GM12878 (cell line): Measurements from ENCODE around the gene ASB10. TPM values are rescaled to one million over a fixed set of nuclear protein-coding genes. Genes with fewer than 3 reads are reported as not detected.

ENCODE experiments used
- ATAC-seq: fragments of 200-7000 bp; cut with Tn5 transposase; 3 replicates; pipeline ENCODE4 v1.9.1; 2020; ENCODE audit warnings: mild to moderate bottlenecking, moderate library complexity
- BruUV-seq: library from RNA; stranded (reverse); fragments of 400-500 nt; replicated peaks from 2 replicates; lab custom pipeline; 2021; lab: Mats Ljungman, UMichigan
- CTCF ChIA-PET: fragments of 300-600 bp; sonication (Branson Sonifier 250); formaldehyde crosslinking; extraction: SDS; loops from one replicate; lab custom pipeline; 2021; ENCODE audit warnings: inconsistent platforms; lab: Yijun Ruan, JAX
- POLR2A ChIA-PET: fragments of 350-600 bp; formaldehyde crosslinking; extraction: SDS; loops from one replicate; lab custom pipeline; 2021; ENCODE audit warnings: inconsistent platforms; lab: Charles Lee
- RAD21 ChIA-PET: fragments of 300-600 bp; sonication (Branson Sonifier 250); formaldehyde crosslinking; loops from one replicate; lab custom pipeline; 2023; ENCODE audit warnings: antibody characterized with exemption; ENCODE audit not compliant: unreplicated experiment; lab: Charles Lee
- SMC1A ChIA-PET: fragments of 300-600 bp; sonication (Branson Sonifier 250); formaldehyde crosslinking; loops from one replicate; lab custom pipeline; 2023; ENCODE audit not compliant: unreplicated experiment, uncharacterized antibody; lab: Charles Lee
- DNase-seq: peaks from one replicate; pipeline ENCODE4 v3.0.0-alpha.2; 2011; ENCODE audit warnings: low read depth, low spot score
- FAIRE-seq: peaks from 3 replicates; lab custom pipeline; 2011; peaks lifted over from hg19 to GRCh38; lab: Jason Lieb, UNC
- H2AFZ ChIP-seq: 2 replicates; pipeline ENCODE4 v1.6.0; 2011; ENCODE audit warnings: low read depth, low read length, control low read depth; ENCODE audit not compliant: control insufficient read depth
- H3K27ac ChIP-seq: 2 replicates; pipeline ENCODE4 v1.5.1; 2011; ENCODE audit warnings: control low read depth; ENCODE audit not compliant: control insufficient read depth, insufficient read depth
- H3K27me3 ChIP-seq, 2 experiments: replicated peaks in 1 of 2; 2 replicates each; pipeline versions ENCODE4 v1.6.0 to v1.6.1; 2011; ENCODE audit warnings: low read length in 1 of 2; ENCODE audit not compliant: control insufficient read depth in 2 of 2, insufficient read depth in 2 of 2
- H3K36me3 ChIP-seq, 2 experiments: 2 replicates each; pipeline ENCODE4 v1.5.1; 2011; ENCODE audit warnings: low read length in 1 of 2; ENCODE audit not compliant: control insufficient read depth in 2 of 2, insufficient read depth in 2 of 2
- H3K4me1 ChIP-seq: 2 replicates; pipeline ENCODE4 v1.6.1; 2011; ENCODE audit warnings: mild to moderate bottlenecking, low read length, moderate library complexity, mixed read lengths; ENCODE audit not compliant: control insufficient read depth, insufficient read depth
- H3K4me2 ChIP-seq: 2 replicates; pipeline ENCODE4 v1.6.0; 2011; ENCODE audit warnings: control low read depth; ENCODE audit not compliant: control insufficient read depth, insufficient read depth
- H3K4me3 ChIP-seq: fragments of 200-600 bp; sonication (generic); 2 replicates; pipeline ENCODE4 v1.5.1; 2016
- H3K79me2 ChIP-seq: 2 replicates; pipeline ENCODE4 v1.6.0; 2011; ENCODE audit warnings: low read length; ENCODE audit not compliant: control insufficient read depth, insufficient read depth
- H3K9ac ChIP-seq: 2 replicates; pipeline ENCODE4 v1.8.0; 2011; ENCODE audit warnings: low read length, control low read depth, mixed read lengths; ENCODE audit not compliant: control insufficient read depth, insufficient read depth
- H3K9me3 ChIP-seq: replicated peaks from 3 replicates; pipeline ENCODE4 v1.5.1; 2011; ENCODE audit warnings: mild to moderate bottlenecking, low read length; ENCODE audit not compliant: control insufficient read depth, insufficient read depth
- H4K20me1 ChIP-seq: 2 replicates; pipeline ENCODE4 v1.6.0; 2011; ENCODE audit not compliant: control insufficient read depth, insufficient read depth
- CREB1 ChIP-seq: IDR thresholded peaks from 2 replicates; pipeline ENCODE4 v1.6.1; 2012; ENCODE audit warnings: low read depth, mild to moderate bottlenecking, inconsistent platforms
- DPF2 ChIP-seq: fragments of 450-650 bp; IDR thresholded peaks from 2 replicates; pipeline ENCODE4 v1.6.1; 2017; ENCODE audit warnings: mild to moderate bottlenecking
- FOS ChIP-seq: IDR thresholded peaks from 3 replicates; pipeline ENCODE4 v1.6.1; 2011; ENCODE audit warnings: borderline replicate concordance; ENCODE audit not compliant: insufficient read length; ENCODE audit errors: extremely low read depth
- JUND ChIP-seq: IDR thresholded peaks from 2 replicates; pipeline ENCODE4 v1.6.1; 2012; ENCODE audit warnings: low read depth, mild to moderate bottlenecking, low read length, improper control_type of control experiment, moderate library complexity
- KLF5 ChIP-seq: fragments of 450-650 bp; IDR thresholded peaks from 2 replicates; pipeline ENCODE4 v1.6.1; 2014; ENCODE audit warnings: mild to moderate bottlenecking; ENCODE audit not compliant: partially characterized antibody
- MTA2 ChIP-seq: fragments of 450-650 bp; IDR thresholded peaks from 2 replicates; pipeline ENCODE4 v1.6.1; 2016; ENCODE audit warnings: low read depth, mild to moderate bottlenecking, moderate library complexity
- SMC3 ChIP-seq: IDR thresholded peaks from 2 replicates; pipeline ENCODE4 v1.6.1; 2011; ENCODE audit warnings: low read length, improper control_type of control experiment, borderline replicate concordance
- SP1 ChIP-seq: IDR thresholded peaks from one replicate; pipeline ENCODE4 v1.6.1; 2011; ENCODE audit warnings: low read depth, low read length
- SUPT20H ChIP-seq: IDR thresholded peaks from 2 replicates; pipeline ENCODE4 v1.6.1; 2011; ENCODE audit warnings: low read depth, mild to moderate bottlenecking, low read length, moderate library complexity, borderline replicate concordance; ENCODE audit not compliant: control insufficient read depth
- TARDBP ChIP-seq: IDR thresholded peaks from 2 replicates; pipeline ENCODE4 v1.6.1; 2016; ENCODE audit warnings: borderline replicate concordance
- TBL1XR1 ChIP-seq: IDR thresholded peaks from 2 replicates; pipeline ENCODE4 v1.6.1; 2012; ENCODE audit warnings: low read depth, low read length, improper control_type of control experiment
- YBX1 ChIP-seq: fragments of 450-650 bp; IDR thresholded peaks from 2 replicates; pipeline ENCODE4 v1.6.1; 2016; ENCODE audit warnings: antibody characterized with exemption
- ZNF207 ChIP-seq: fragments of 450-650 bp; IDR thresholded peaks from 2 replicates; pipeline ENCODE4 v1.6.1; 2014; ENCODE audit warnings: antibody characterized with exemption, mild to moderate bottlenecking, borderline replicate concordance
- WGBS: methylation state at CpG from one replicate; pipeline ENCODE4 v1.1.6; 2016; ENCODE audit warnings: low lambda C conversion rate; ENCODE audit not compliant: insufficient replicate concordance, insufficient coverage; ENCODE audit errors: missing lambda C conversion rate; 5-methylcytosine and 5-hydroxymethylcytosine counted together
- in situ Hi-C: fragments of 300-500 bp; cut with MboI; formaldehyde crosslinking; loops from 9 replicates; pipeline ENCODE4 v1.14.3; 2018; ENCODE audit warnings: mixed read lengths
- intact Hi-C: fragments of 100-400 bp; cut with micrococcal nuclease; formaldehyde crosslinking; loops from one replicate; pipeline ENCODE4 v1.14.2; 2022; ENCODE audit not compliant: unreplicated experiment
- polyA plus RNA-seq, 11 experiments: library from polyadenylated mRNA; depleted of rRNA in 4 of 11; unstranded in 6 of 11; stranded (reverse) in 5 of 11; fragments of >200 nt; fragmentation: Nextera tagmentation in 4 of 11; fragmentation: Illumina TruSeq in 1 of 11; extraction: Ambion mirVana in 4 of 11; extraction: Trizol in 1 of 11; gene quantifications; 1 replicate in 1 of 11; 2 replicates in 10 of 11; pipeline versions ENCODE4 v1.2.1 to v1.2.3, GENCODE V29; 2011 to 2016; ENCODE audit warnings: inconsistent platforms in 2 of 11, missing spikeins in 2 of 11, low read depth in 1 of 11
- total RNA-seq, 4 experiments: library from RNA; depleted of rRNA in 3 of 4; stranded (reverse); fragments of >200 nt in 3 of 4; fragmentation: Illumina TruSeq in 1 of 4; extraction: Trizol in 1 of 4; gene quantifications; 2 replicates each; pipeline versions ENCODE4 v1.2.1 to v1.2.3, GENCODE V29; 2013 to 2021
- TF ChIP-seq, protein P1 (sequence below): IDR thresholded peaks from 2 replicates; pipeline ENCODE4 v1.6.1; 2011; ENCODE audit warnings: borderline replicate concordance, low read depth, mild to moderate bottlenecking, moderate library complexity, low read length; ENCODE audit not compliant: insufficient read depth, poor library complexity, severe bottlenecking
- TF ChIP-seq, protein P2 (sequence below), 3 experiments: IDR thresholded peaks in 2 of 3; conservative IDR thresholded peaks in 1 of 3; 2 replicates each; pipeline ENCODE4 v1.5.1; 2011; ENCODE audit warnings: low read depth in 3 of 3, low read length in 3 of 3, mild to moderate bottlenecking in 3 of 3, control low read depth in 2 of 3, moderate library complexity in 2 of 3, inconsistent platforms in 1 of 3, mixed read lengths in 1 of 3; ENCODE audit not compliant: control insufficient read depth in 2 of 3, insufficient read depth in 1 of 3; ENCODE audit errors: extremely low read depth in 1 of 3
- TF ChIP-seq, protein P3 (sequence below): fragments of 450-650 bp; formaldehyde crosslinking; IDR thresholded peaks from 2 replicates; pipeline ENCODE4 v1.4.0; 2022; ENCODE audit warnings: mild to moderate bottlenecking, moderate library complexity

The ASB10 gene
- total and polyA plus RNA-seq, 10 of the 15 experiments (the other 5 are each of a cell fraction or from before 2014, with no cell fraction given), result not detected

DNA sequence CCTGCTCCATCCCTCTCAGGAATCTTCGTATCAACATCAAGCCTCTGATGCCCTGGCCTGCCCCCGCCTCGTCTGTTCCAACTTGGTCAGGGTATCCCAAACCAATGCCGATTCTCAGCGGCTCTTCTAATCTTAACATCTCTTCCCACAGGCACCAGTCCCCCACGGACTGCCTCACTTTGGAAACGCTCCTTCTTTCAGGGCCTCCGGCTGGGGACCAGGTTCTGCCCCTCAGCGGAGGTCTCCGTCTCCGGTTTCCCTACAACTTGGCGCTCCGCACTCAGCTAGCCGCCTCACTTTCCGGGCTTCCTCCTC is 39.5 kb upstream of the ASB10 start (continued):
- TF ChIP-seq, protein P1, sequence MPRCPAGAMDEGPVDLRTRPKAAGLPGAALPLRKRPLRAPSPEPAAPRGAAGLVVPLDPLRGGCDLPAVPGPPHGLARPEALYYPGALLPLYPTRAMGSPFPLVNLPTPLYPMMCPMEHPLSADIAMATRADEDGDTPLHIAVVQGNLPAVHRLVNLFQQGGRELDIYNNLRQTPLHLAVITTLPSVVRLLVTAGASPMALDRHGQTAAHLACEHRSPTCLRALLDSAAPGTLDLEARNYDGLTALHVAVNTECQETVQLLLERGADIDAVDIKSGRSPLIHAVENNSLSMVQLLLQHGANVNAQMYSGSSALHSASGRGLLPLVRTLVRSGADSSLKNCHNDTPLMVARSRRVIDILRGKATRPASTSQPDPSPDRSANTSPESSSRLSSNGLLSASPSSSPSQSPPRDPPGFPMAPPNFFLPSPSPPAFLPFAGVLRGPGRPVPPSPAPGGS, result no peak
- TF ChIP-seq, protein P2, sequence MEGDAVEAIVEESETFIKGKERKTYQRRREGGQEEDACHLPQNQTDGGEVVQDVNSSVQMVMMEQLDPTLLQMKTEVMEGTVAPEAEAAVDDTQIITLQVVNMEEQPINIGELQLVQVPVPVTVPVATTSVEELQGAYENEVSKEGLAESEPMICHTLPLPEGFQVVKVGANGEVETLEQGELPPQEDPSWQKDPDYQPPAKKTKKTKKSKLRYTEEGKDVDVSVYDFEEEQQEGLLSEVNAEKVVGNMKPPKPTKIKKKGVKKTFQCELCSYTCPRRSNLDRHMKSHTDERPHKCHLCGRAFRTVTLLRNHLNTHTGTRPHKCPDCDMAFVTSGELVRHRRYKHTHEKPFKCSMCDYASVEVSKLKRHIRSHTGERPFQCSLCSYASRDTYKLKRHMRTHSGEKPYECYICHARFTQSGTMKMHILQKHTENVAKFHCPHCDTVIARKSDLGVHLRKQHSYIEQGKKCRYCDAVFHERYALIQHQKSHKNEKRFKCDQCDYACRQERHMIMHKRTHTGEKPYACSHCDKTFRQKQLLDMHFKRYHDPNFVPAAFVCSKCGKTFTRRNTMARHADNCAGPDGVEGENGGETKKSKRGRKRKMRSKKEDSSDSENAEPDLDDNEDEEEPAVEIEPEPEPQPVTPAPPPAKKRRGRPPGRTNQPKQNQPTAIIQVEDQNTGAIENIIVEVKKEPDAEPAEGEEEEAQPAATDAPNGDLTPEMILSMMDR (IDR thresholded peaks at IDR 0.05 in 2 of 3, conservative IDR thresholded peaks at IDR 0.05 in 1 of 3; ENCODE audit: control insufficient read depth in 2 of 3, extremely low read depth in 1 of 3, insufficient read depth in 1 of 3, low read depth in 3 of 3, low read length in 3 of 3), result no peak
- TF ChIP-seq JUND, result no peak
- no peak for TF ChIP-seq KLF5
- no peak for TF ChIP-seq TARDBP

DNA sequence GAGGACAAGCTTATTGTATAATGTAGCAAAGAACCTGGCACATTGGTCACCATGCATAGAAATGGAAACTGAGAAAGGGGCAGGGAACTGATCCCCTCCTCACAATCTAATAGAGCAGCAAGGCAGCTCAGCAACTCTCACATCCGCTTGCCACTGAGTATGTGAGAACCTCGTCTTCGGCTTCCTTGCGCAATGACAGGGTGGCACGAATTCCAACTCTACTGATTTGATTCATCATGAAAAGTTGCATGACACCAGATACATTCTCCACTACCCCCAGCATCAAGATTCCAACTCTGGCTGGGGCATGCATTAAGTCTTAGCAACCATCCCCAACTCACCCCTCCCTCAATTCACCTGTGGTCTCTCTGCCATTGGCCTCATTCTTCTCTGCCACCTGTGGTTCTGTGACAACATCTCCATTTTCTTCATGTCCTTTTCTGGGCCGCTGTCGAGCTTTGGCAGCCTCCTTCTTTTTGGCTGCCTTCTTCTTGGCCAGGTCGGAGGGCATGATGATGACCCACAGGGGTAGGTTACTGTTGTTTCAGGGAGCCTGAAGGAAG is 39.0 kb upstream of the ASB10 start:
- Histone ChIP-seq H4K20me1 (no peaks in the 10 kb centered on the region), H3K4me3 (peak overlapping the region; percentile 89), H2AFZ (no peak overlapping the region), H3K79me2 (peaks cover 15% of the 10 kb centered on the region), H3K4me1 (no peaks in the 10 kb centered on the region), H3K9ac (peak overlapping the region; percentile 62), H3K36me3 (peaks cover 9 to 24% of the 10 kb centered on the region in 2 experiments), H3K9me3 (no peaks in the 10 kb centered on the region), H3K4me2 (peak overlapping the region; percentile 82), H3K27me3 (no peaks in the 10 kb centered on the region), H3K27ac (no peak overlapping the region; the same call in 1 of the 2 replicates)
- ChIA-PET RAD21 (interaction anchor here (2.4 kb wide), 1 partner anchor 17 kb away, joined by 17 read pairs; no protein-coding TSS in a partner anchor), CTCF (interaction anchor here (1.6 to 5.1 kb wide), 4 partner anchors 11 to 102 kb away, joined by 6 to 56 read pairs (median 10); no protein-coding TSS in a partner anchor), SMC1A (interaction anchor here (2.6 kb wide), 1 partner anchor 18 kb away, joined by 24 read pairs; no protein-coding TSS in a partner anchor), POLR2A (interaction anchor here (0.5 to 0.6 kb wide), 2 partner anchors 78 to 132 kb away, joined by 3 to 7 read pairs; no protein-coding TSS in a partner anchor)
- no peak for DNase-seq
- no TSS peak for BruUV-seq
- in situ Hi-C loops, result no loop called here
- intact Hi-C loops, result loop anchor here (5.0 kb wide), 1 partner anchor 116 kb away; the partner anchor contains the start of gene NUB1
- 51% methylated on average over 8 of the region's 8 CpGs for WGBS
- no peak for FAIRE-seq
- no peak for ATAC-seq
- TF ChIP-seq YBX1 (no peak), MTA2 (no peak), SUPT20H (no peak), TBL1XR1 (no peak), DPF2 (no peak), FOS (no peak), SP1 (no peak), SMC3 (no peak), ZNF207 (no peak), CREB1 (no peak)
- TF ChIP-seq, protein P3, sequence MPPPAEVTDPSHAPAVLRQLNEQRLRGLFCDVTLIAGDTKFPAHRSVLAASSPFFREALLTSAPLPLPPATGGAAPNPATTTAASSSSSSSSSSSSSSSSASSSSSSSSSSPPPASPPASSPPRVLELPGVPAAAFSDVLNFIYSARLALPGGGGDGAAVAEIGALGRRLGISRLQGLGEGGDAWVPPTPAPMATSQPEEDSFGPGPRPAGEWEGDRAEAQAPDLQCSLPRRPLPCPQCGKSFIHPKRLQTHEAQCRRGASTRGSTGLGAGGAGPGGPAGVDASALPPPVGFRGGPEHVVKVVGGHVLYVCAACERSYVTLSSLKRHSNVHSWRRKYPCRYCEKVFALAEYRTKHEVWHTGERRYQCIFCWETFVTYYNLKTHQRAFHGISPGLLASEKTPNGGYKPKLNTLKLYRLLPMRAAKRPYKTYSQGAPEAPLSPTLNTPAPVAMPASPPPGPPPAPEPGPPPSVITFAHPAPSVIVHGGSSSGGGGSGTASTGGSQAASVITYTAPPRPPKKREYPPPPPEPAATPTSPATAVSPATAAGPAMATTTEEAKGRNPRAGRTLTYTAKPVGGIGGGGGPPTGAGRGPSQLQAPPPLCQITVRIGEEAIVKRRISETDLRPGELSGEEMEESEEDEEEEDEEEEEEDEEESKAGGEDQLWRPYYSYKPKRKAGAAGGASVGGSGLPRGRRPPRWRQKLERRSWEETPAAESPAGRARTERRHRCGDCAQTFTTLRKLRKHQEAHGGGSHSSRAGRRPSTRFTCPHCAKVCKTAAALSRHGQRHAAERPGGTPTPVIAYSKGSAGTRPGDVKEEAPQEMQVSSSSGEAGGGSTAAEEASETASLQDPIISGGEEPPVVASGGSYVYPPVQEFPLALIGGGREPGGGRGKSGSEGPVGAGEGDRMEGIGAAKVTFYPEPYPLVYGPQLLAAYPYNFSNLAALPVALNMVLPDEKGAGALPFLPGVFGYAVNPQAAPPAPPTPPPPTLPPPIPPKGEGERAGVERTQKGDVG, result no peak
